Stimulated activated CD8-positive, alpha-beta memory T cell treated with anti-CD3 and anti-CD28 coated beads, Interleukin-7, amount 100 ng/mL, for 4 hours (primary cell): Measurements from ENCODE around the gene MOB2.

ENCODE experiments used
- DNase-seq, 2 donors: peaks; one replicate each; pipeline ENCODE4 v3.0.0-alpha.2; 2020; ENCODE audit warnings: low read depth in 2 of 2

Gene MOB2

GRCh38 chr11:1457326-1457680 lies 29.3 kb downstream of the MOB2 start:
- DNase-seq = no peak

GRCh38 chr11:1456596-1457325 lies 29.8 kb downstream of the MOB2 start:
- no peak for DNase-seq

GRCh38 chr11:1456176-1456575 lies 30.4 kb downstream of the MOB2 start:
- no peak for DNase-seq

GRCh38 chr11:1455763-1456060 lies 30.9 kb downstream of the MOB2 start:
- no peak for DNase-seq

- DNase-seq = no peak
These were observed 31.4 kb downstream of the MOB2 start for GRCh38 chr11:1455032-1455762.

- no peak for DNase-seq
These were observed 32.0 kb downstream of the MOB2 start for GRCh38 chr11:1454576-1454975.

- no peak for DNase-seq
These were observed 33.0 kb downstream of the MOB2 start for GRCh38 chr11:1453611-1454034.

GRCh38 chr11:1452744-1453143 lies 33.8 kb downstream of the MOB2 start:
- no peak for DNase-seq

- DNase-seq = no peak
These were observed 34.7 kb downstream of the MOB2 start for GRCh38 chr11:1451781-1452470.

- no peak for DNase-seq
These were observed 35.4 kb downstream of the MOB2 start for GRCh38 chr11:1450949-1451710.

GRCh38 chr11:1450344-1450875 lies 36.2 kb downstream of the MOB2 start:
- no peak for DNase-seq

GRCh38 chr11:1449490-1450243 lies 36.9 kb downstream of the MOB2 start:
- no peak for DNase-seq

GRCh38 chr11:1448882-1449281 lies 37.7 kb downstream of the MOB2 start:
- DNase-seq = no peak

- DNase-seq = no peak
These were observed 38.4 kb downstream of the MOB2 start for GRCh38 chr11:1447845-1448825.

- DNase-seq = no peak
These were observed 40.0 kb downstream of the MOB2 start for GRCh38 chr11:1446623-1447022.

GRCh38 chr11:1445741-1446445 lies 40.7 kb downstream of the MOB2 start:
- DNase-seq = no peak

GRCh38 chr11:1444823-1445422 lies 41.7 kb downstream of the MOB2 start:
- no peak for DNase-seq

- DNase-seq = no peak
These were observed 42.3 kb downstream of the MOB2 start for GRCh38 chr11:1444321-1444720.

GRCh38 chr11:1443737-1444136 lies 42.8 kb downstream of the MOB2 start:
- DNase-seq = no peak
